AG10803 (cell line): ENCODE measurements around the gene NXN.

Experiments used
- DNase-seq: peaks from one replicate; pipeline ENCODE4 v3.0.0; 2010; ENCODE audit warnings: low read depth
- H3K4me3 ChIP-seq: 2 replicates; pipeline ENCODE4 v1.5.1; 2011; ENCODE audit warnings: mild to moderate bottlenecking, low read length, control low read depth
- TF ChIP-seq, protein P1 (sequence below): conservative IDR thresholded peaks from 2 replicates; pipeline ENCODE4 v1.5.1; 2011; ENCODE audit warnings: mild to moderate bottlenecking, low read length, control low read depth, inconsistent platforms

The NXN gene

DNA sequence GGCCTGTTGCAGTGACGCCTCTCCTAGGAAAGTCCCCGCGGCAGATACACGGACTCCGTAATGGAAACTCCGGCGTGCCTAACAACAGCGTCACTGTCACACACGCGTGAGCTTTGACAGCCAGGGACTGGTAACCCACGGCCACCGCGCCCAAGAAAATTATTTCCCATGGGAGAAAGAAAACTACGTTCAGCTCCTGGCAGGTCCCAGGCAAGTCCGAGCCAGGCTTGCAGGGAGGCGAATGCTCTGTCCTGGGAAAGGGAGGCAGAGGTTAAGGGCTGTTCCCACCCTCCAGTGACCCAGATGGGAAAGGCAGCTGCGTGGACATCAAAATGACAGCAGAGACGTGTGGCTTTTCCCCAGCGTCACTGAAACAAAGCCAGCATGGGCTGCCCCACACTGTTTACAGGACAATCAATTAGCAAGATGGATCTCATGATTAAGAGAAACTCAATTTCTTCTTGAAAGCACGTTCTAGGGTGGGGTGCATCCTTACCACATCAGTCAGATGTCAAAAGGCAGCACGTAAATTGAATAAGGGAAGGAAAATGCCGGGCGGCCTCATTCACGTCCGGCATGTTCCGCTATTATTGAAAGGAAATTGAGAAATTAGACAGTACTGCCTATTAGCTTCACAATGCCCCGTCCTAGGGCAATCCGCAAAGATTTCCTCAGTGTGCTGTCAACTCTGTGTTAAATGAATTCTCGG, 82.5 kb downstream of the NXN start:
- no peak for DNase-seq
- H3K4me3 ChIP-seq, result no peak overlapping the region
- TF ChIP-seq, protein P1, sequence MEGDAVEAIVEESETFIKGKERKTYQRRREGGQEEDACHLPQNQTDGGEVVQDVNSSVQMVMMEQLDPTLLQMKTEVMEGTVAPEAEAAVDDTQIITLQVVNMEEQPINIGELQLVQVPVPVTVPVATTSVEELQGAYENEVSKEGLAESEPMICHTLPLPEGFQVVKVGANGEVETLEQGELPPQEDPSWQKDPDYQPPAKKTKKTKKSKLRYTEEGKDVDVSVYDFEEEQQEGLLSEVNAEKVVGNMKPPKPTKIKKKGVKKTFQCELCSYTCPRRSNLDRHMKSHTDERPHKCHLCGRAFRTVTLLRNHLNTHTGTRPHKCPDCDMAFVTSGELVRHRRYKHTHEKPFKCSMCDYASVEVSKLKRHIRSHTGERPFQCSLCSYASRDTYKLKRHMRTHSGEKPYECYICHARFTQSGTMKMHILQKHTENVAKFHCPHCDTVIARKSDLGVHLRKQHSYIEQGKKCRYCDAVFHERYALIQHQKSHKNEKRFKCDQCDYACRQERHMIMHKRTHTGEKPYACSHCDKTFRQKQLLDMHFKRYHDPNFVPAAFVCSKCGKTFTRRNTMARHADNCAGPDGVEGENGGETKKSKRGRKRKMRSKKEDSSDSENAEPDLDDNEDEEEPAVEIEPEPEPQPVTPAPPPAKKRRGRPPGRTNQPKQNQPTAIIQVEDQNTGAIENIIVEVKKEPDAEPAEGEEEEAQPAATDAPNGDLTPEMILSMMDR, result no peak

DNA sequence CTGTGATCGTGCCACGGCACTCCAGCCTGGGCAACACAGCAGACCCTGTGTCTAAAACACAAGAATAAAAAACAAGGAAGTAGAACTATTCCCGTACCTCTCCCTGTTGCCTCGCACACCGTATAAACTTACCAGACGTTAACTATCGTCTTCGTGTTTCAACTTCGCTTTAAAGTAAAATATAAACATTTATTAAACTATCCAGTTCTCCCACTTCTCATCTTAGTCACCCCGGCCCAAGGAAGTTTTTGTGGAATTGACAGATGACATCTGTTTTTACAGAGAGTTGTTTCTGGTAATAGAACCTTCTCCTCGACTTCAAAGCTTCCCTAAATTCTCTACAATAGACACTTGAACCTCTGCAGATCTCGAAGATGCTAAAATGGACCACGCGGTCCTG, 83.1 kb downstream of the NXN start:
- DNase-seq, result no peak
- H3K4me3 ChIP-seq, result no peak overlapping the region
- TF ChIP-seq, protein P1, result no peak

DNA sequence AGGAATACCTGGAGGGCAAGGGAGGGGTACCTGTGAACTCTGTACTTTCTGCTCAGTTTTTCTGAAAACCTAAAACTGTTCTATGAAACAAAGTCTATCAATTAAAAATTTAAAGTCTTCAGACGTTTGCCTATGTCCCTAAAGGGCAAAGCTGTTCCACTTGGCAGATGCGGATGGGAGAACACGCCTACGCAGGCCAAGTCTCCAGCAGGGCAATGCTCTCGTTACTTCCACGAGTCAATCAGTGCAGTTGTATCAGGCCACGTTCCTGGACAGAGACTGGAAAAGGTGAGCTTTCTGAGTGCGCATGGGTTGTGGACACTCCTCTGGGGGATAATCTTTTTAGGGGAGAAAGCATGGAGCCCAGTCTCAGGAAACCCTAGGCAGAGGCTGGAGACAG, 86.6 kb downstream of the NXN start:
- TF ChIP-seq, protein P1, result no peak
- no peak overlapping the region for H3K4me3 ChIP-seq
- no peak for DNase-seq

DNA sequence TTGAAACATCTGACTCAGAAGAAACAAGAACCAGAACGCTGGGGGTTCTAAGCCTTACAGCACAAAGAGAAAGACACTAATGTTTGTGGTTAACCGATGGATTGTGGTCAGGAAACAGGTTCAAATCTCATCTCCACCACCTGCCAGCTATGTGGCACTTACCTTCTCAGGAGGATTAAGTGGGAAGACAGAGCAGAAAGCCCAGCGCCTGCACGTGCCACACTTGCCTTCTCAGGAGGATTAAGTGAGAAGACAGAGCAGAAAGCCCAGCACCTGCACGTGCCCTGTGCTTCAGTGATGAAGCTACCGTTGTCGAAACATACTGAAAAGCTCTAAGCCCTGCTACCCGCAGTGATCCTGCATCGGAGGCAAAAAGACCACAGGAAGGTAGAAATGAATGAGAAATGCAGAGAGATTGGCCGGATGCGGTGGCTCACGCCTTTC, 90.6 kb downstream of the NXN start:
- TF ChIP-seq, protein P1, result no peak
- no peak for DNase-seq
- H3K4me3 ChIP-seq, result no peak overlapping the region

DNA sequence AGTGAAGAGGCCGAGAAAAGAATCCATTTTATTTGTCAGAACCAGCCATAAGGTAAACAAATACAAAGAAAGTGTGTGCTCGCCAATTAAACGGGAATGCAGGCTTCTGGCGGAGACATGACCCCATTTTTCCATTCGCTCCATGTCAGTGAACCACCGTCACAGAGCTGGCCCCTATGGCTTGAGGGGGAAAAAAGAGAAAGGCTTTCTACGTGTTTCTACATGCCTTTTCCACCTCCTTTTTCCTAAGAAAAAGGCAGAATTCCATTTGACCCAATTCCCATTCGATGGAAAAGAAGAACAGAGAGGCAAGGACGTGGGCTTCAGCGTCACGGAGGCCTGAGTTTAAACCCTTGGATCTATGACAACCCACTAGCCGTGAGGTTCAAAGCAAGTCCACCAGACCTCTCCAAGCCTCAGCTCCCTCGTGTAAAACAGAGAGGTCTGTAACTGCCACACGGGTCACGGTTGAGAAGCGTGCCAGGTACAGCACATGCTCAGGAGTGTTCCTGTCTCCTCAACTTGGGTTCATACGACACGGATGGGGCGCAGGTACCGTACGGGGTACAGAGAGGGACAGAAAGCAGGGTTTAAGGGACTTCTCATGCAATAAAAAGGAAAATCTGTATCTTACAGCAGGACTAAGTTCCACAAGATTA, 91.9 kb downstream of the NXN start:
- DNase-seq, result no peak
- H3K4me3 ChIP-seq, result no peak overlapping the region
- TF ChIP-seq, protein P1, result no peak

DNA sequence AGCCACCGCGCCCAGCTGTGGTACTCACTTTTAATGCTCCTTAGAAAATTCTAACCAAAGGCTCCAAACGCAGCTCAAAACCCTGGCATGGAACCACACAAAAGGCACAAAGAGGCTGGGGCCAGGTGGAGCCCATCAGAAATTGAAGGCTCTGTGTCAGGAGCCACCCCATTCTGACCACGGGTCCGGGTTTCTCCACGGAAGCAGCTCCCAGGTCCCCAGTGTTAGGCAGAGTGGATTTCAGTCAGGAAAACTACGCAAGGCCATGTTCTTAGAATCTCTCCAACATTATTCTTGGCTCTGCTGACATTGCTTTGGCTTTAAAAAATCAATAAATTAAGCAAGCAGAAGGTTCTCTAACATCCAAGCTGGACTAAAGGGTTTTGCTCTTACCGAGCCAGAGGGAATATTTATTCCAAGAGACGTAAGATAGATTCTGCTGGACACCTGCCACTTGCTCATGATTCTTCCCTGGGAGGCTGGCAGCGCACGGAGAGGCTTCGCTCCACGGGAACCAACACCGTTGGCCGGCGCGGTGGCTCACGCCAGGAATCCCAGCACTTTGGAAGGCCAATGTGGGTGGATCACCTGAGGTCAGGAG, 93.5 kb downstream of the NXN start:
- TF ChIP-seq, protein P1, result no peak
- no peak for DNase-seq
- no peak overlapping the region for H3K4me3 ChIP-seq

DNA sequence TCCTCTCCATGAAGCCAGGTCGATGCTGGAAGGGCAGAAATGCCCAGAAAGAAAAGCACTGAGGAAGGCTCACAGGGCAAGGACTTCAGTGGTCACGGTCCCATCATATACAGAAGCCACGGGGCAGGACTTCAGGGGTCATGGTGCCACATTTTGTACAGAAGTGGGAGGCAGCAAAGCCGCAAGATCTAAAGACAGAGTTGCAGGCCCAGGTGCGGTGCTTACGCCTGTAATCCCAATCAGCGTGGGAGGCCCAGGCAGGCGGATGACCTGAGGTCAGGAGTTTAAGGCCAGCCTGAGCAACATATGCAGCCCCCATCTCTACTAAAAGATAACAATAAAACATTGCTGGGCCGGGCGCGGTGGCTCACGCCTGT, 96.0 kb downstream of the NXN start:
- H3K4me3 ChIP-seq, result no peak overlapping the region
- DNase-seq, result no peak
- TF ChIP-seq, protein P1, result no peak
